ENCODE results near the gene BARX2.

DNA sequence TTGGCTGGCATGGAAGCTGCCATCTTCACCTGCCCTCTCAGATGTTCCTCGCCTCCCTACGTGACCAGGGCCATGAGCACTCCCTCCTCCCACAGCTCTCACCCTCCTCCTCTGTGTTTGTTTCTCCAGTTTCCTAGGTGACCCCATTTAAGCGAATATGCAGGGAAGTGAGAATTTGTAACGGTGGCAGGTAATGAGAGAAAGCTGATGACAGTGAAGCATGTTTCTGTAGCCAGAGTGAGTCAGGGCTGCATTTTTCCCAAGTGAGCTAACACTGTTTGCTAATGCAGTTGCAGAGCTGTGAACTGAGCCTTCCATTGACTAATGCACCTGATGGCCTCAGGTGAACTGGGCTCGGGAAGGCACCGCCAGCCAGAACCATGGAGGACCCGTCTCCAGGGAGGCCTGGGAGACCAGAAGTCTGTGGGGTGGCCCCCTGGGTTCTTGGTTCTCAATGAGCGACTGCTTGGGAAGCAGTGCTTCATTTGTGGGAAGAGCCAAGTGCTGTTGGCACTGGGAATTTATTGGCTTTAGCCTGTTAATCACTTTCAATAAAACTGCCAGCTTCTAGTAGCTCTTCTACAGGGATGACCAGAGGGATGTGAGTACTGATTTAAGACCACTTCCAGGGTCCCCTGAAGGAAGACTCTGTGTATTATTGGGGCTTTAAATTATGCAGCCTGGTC, 64.5 kb downstream of the BARX2 start:
- no peak for TF ChIP-seq YY1 (IDR thresholded peaks at IDR 0.05; ENCODE audit: low read depth)
- no peak for TF ChIP-seq TCF12 (IDR thresholded peaks at IDR 0.05; ENCODE audit: low read depth)
- TF ChIP-seq TAF1 (IDR thresholded peaks at IDR 0.05; ENCODE audit: low read depth) = no peak
- no peak for TF ChIP-seq ZBTB7A (IDR thresholded peaks at IDR 0.05; ENCODE audit: low read depth)
- no peak for TF ChIP-seq CREB1 (IDR thresholded peaks at IDR 0.05; ENCODE audit: low read depth)
- TF ChIP-seq EP300 (IDR thresholded peaks at IDR 0.05; ENCODE audit: borderline replicate concordance) = no peak

Measured in Ishikawa (cell line).